Activated CD8-positive, alpha-beta memory T cell treated with anti-CD3 and anti-CD28 coated beads, Interleukin-2, amount 10 ng/mL, durations not matched to agents 7 days and 5 days (primary cell): ENCODE results near the gene NCOA7. TPM values are rescaled to one million over a fixed set of nuclear protein-coding genes. Genes with fewer than 3 reads are reported as not detected.
A peak's percentile ranks its signal among the peaks of the same experiment; 100 is the strongest.

Experiments
- ATAC-seq: fragments of 150-1000 bp; cut with Tn5 transposase; one replicate; pipeline ENCODE4 v1.10.0; 2021; ENCODE audit warnings: moderate library complexity
- CTCF ChIA-PET: fragments of 350-600 bp; sonication (Branson Sonifier 250); formaldehyde crosslinking; loops from one replicate; lab custom pipeline; 2021; ENCODE audit warnings: antibody characterized with exemption; lab: Charles Lee
- DNase-seq: peaks from one replicate; pipeline ENCODE4 v3.0.0-alpha.2; 2020
- H3K27ac Mint-ChIP-seq: one replicate; pipeline ENCODE4 v1.8.0; 2021; ENCODE audit warnings: mild to moderate bottlenecking, mixed read lengths
- H3K27me3 Mint-ChIP-seq: one replicate; pipeline ENCODE4 v1.8.0; 2021; ENCODE audit warnings: mixed read lengths
- H3K36me3 Mint-ChIP-seq: one replicate; pipeline ENCODE4 v1.8.0; 2021; ENCODE audit warnings: mild to moderate bottlenecking, mixed read lengths
- H3K4me1 Mint-ChIP-seq: one replicate; pipeline ENCODE4 v1.8.0; 2021; ENCODE audit warnings: mixed read lengths
- H3K4me3 Mint-ChIP-seq: one replicate; pipeline ENCODE4 v1.8.0; 2021; ENCODE audit warnings: mild to moderate bottlenecking, moderate library complexity, mixed read lengths
- H3K9me3 Mint-ChIP-seq: one replicate; pipeline ENCODE4 v1.8.0; 2022; ENCODE audit warnings: low read depth, mixed read lengths
- total RNA-seq, 2 experiments: library from RNA; stranded (reverse); gene quantifications; one replicate each; pipeline ENCODE4 v1.2.3, GENCODE V29; 2021

Gene NCOA7
- total RNA-seq, 2 experiments from 2014 or later, result 45.3 to 46.9 TPM

DNA sequence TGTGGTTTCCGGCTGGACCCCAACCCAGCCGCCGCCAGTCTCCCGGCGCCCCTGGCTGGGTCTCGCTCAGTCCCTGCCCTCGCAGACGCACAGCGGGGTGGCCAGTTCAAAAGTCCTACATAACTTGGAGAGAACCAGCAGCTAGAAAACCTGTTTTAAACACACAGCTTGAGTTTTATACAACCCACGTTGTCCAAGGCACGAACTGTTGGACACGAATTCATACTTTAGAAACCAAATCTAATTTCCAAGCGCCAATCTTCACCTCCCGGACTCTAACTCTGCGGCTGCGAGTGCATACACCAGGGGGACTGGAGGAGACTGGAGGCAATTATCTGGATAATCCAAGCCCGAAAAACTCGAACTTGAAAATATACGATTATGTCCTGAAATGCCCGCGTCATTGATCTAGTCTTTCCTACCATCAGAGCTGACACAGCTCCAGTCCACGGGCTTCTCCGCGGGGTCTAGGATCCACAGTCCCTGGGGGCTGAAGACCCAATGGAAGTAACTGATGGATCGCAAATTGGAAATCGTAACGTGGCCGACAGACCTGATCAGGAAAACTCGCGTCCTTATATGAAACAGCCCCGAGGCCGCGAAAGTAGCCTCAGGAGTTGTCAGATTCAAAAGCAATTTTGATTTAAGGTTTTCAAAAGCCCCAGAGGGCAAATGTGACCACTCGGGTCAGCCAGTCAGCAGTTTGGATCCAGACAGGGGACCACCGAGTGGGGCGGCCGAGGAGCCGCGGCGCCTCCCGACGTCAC is 42.2 kb upstream of the NCOA7 start:
- Mint-ChIP-seq H3K36me3 (peaks cover 4% of the 10 kb centered on the region), H3K27me3 (peaks cover 81% of the 10 kb centered on the region), H3K9me3 (no peaks in the 10 kb centered on the region), H3K4me1 (peaks cover 40% of the 10 kb centered on the region), H3K27ac (no peak overlapping the region), H3K4me3 (peak overlapping the region; percentile 78)
- ATAC-seq (peak; percentile 1), DNase-seq (no peak)
- CTCF ChIA-PET, result interaction anchor here (0.9 to 1.5 kb wide), 3 partner anchors 208 to 447 kb away, joined by 3 to 4 read pairs (median 3); no protein-coding TSS in a partner anchor

DNA sequence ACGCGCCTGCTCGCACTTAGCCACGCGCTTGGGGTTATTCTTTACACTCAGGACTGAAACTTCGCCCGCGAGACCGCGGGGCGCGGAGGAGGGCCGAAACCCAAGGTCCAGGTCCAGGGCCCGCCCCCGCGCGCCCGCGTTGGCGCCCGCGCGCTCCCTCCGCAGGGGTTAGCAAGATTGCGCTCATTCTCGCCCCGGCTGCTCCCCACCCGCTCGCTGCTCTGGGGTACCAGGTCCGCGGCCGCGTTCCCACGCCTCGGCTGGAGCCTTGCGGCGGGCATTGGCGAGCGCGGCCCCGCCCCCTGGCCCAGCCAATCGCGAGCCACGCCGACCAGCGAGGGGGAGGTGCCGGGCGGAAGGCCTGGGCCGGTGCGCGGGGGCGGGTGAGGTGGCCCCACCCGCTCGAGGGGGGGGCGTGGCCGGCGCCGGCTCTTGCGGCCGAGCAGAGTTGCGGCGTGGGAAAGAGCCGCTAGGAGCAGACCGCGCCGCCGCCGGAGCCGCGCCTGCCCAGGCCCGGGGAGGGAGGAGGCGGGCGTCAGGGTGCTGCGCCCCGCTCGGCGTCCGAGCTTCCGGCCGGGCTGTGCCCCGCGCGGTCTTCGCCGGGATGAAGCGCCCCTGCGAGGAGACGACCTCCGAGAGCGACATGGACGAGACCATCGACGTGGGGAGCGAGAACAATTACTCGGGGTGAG is 41.4 kb upstream of the NCOA7 start, which contains the start of gene HEY2:
Gene HEY2, plus strand, starts transcription at position 460 of the 692 bp plus-strand sequence. Its CDS starts 145 bp downstream, at position 605.
- ATAC-seq (peak; percentile 88), DNase-seq (peak; percentile 88)
- CTCF ChIA-PET, result interaction anchor here (1.5 to 12.4 kb wide), 2 partner anchors 225 to 436 kb away, joined by 3 to 130 read pairs; no protein-coding TSS in a partner anchor
- H3K27me3 Mint-ChIP-seq, result peaks cover 83% of the 10 kb centered on the region
- H3K4me3 Mint-ChIP-seq, result peak within 1 kb of the TSS; percentile 78
- H3K9me3 Mint-ChIP-seq, result no peaks in the 10 kb centered on the region
- no peak within 1 kb of the TSS for H3K27ac Mint-ChIP-seq
- peaks cover 4% of the 10 kb centered on the region for H3K36me3 Mint-ChIP-seq
- peaks cover 40% of the 10 kb centered on the region for H3K4me1 Mint-ChIP-seq

DNA sequence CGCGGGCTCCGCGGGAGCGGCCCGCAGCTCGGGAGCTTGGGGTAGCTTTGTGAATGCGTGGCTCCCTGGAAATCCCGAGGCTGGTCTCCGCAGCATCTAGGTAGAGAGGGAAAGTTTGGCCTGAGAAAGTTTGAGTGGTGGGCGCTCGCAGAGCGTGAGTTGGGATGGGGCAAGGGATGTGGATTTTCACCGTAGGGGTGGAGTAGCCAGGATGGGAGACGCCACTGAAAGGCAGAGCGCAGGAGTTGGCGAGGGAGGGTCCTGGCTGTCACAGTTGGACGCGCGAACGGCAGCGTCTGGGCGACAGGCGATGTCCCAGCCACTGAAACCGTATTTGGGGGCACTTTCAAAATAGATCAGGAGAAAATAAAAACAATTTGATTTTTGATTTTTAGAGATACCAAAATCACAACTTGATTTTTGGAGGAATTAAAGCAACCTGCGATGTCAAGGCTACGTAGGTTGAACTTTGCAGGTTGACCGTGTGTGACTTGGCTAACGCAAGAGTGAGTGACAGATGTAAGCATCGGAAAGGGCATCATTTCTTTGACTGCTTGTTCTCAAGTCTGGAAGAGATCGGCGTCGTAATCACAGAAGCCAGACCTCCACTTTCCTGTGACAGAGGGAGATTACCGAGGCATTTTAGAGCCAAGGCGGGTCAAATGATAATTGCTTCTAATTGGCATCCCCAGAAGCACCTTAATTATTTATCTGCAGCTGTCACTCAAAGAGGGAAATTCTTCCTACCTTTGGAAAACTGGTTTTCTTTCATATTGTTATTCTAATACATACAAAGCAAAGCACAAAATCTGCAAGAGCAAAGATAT is 40.7 kb upstream of the NCOA7 start:
- peaks cover 85% of the 10 kb centered on the region for H3K27me3 Mint-ChIP-seq
- DNase-seq, result no peak
- H3K4me1 Mint-ChIP-seq, result peaks cover 37% of the 10 kb centered on the region
- H3K9me3 Mint-ChIP-seq, result no peaks in the 10 kb centered on the region
- ATAC-seq, result no peak
- peaks cover 4% of the 10 kb centered on the region for H3K36me3 Mint-ChIP-seq
- CTCF ChIA-PET, result interaction anchor here (12.4 kb wide), 1 partner anchor 437 kb away, joined by 130 read pairs; no protein-coding TSS in a partner anchor
- peak overlapping the region; percentile 76 for H3K4me3 Mint-ChIP-seq
- no peak overlapping the region for H3K27ac Mint-ChIP-seq

DNA sequence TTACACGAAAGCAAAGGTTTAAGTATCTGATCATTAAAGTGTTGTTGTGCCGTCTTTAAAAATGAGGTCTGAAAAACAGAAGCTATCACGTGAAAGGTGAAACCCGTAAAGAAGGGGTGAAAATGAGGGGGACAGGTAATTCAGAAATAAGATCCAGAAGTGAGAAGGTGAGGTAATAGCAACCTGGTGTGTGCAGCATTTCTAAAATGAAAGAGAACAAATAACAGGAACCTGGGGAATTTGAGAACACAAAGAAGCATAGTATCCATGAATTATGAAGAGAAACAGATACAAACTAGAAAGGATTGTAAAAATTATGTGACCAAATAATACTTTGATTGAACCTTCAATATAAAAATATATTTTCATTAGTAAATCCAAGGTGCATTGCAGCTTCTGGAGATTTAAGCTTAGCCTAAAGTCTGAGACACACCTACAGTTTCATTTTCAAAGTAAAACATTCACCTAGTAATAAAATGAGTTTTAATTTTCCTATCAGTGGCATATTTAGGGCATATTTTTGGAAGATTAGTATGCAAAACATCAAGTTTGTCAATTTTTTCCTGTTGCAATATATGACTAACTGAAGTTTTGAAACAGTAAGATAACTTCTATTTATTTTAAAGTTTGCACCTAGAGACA is 39.9 kb upstream of the NCOA7 start:
- peaks cover 85% of the 10 kb centered on the region for H3K27me3 Mint-ChIP-seq
- peaks cover 4% of the 10 kb centered on the region for H3K36me3 Mint-ChIP-seq
- H3K9me3 Mint-ChIP-seq, result no peaks in the 10 kb centered on the region
- ATAC-seq, result no peak
- H3K4me3 Mint-ChIP-seq, result peak overlapping the region; percentile 36
- CTCF ChIA-PET, result interaction anchor here (1.3 to 12.4 kb wide), 3 partner anchors 10 to 438 kb away, joined by 3 to 130 read pairs (median 4); partner anchors contain the start of gene HINT3
- peaks cover 37% of the 10 kb centered on the region for H3K4me1 Mint-ChIP-seq
- DNase-seq, result no peak
- no peak overlapping the region for H3K27ac Mint-ChIP-seq

DNA sequence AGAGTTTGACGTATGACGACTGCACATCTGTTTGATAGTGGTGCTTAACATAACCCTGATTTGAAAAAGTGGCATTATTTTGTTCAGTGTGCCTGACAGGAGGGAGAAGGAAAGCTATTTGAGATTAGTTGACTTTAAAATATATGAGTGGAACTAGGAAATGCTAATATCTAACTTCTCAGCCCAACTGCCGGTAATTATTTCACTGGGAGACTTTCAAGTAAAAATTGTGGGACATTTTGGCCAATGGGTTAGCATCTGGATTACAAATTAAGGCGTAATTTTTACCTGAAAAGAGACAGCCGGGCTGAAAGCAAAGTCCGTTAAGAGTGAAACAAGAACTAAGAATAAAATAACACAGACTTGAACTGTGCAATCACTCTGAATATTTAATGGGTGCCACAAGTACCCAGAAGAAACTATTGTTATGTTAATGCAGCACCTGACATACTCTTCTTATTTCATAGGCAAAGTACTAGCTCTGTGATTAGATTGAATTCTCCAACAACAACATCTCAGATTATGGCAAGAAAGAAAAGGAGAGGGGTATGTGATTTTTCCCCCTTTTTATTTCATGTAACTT is 39.3 kb upstream of the NCOA7 start:
- CTCF ChIA-PET, result interaction anchor here (1.1 to 12.4 kb wide), 4 partner anchors 10 to 438 kb away, joined by 3 to 130 read pairs (median 4); partner anchors contain the start of gene HINT3
- Mint-ChIP-seq H3K27ac (no peak overlapping the region), H3K4me3 (no peak overlapping the region), H3K4me1 (peaks cover 33% of the 10 kb centered on the region), H3K9me3 (no peaks in the 10 kb centered on the region), H3K36me3 (peaks cover 4% of the 10 kb centered on the region), H3K27me3 (peaks cover 82% of the 10 kb centered on the region)
- ATAC-seq (no peak), DNase-seq (no peak)

DNA sequence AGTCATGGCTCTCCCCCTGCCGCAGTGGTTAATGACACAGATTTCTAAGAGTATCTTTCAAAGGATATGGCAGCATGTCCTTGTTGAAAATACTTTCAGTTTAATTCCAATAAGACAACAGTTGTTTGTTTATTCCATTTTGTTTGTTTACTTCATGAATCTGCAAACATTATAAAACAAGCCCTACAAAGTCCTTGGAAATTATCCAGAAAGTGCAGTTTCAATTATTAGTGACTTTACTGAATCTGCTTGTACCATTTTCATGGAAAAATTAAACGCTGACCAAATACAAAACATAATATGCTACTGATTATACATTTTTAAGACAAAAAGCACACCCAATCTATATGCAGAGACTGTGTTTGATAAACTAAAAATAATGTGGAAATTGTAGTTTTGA is 38.0 kb upstream of the NCOA7 start:
- ATAC-seq, result no peak
- H3K4me1 Mint-ChIP-seq, result peaks cover 26% of the 10 kb centered on the region

DNA sequence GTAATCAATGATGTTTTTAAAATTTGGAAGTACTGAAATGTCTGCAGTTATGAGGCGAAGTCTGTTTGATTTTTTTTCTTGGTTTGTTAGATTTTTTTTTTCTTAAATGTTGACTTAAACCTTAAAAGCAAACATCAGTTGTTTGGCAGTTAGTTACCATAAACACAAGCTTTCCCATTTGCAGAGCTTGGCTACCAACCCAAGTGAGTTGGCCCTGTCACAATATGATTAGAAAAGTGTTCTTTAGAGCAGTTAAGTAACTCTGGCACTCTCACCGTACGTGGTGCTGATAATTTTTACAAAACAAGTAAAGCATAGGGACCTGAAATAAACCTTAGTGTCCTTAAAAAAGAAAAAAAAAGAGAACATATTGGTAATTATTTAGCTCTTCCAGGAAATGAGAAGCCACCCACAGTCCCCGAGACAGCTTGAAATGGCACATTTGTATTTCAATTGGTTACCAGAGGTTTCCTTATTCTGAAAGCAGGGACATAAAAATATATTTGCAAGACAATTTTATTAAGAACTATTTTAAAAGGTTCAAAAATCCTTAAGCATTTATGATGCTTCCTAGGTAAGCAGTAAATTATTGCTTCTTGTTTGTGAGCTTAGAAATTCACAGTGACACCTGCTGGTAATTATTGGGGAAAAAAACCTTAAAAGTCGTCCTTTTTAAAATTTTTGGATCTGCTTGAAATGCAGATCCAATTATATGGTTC is 37.4 kb upstream of the NCOA7 start:
- CTCF ChIA-PET, result interaction anchor here (0.8 to 12.4 kb wide), 11 partner anchors 9 to 587 kb away, joined by 3 to 130 read pairs (median 5); partner anchors contain the start of genes HDDC2 and NCOA7
- Mint-ChIP-seq H3K36me3 (no peaks in the 10 kb centered on the region), H3K27ac (no peak overlapping the region), H3K4me3 (no peak overlapping the region), H3K4me1 (peaks cover 21% of the 10 kb centered on the region), H3K27me3 (peaks cover 67% of the 10 kb centered on the region), H3K9me3 (no peaks in the 10 kb centered on the region)
- no peak for DNase-seq
- no peak for ATAC-seq

More for the DNA sequence above, 38.0 kb upstream of the NCOA7 start:
- CTCF ChIA-PET, result interaction anchor here (0.6 to 12.4 kb wide), 9 partner anchors 8 to 587 kb away, joined by 3 to 130 read pairs (median 4); partner anchors contain the start of gene HDDC2
- no peaks in the 10 kb centered on the region for H3K9me3 Mint-ChIP-seq
- H3K36me3 Mint-ChIP-seq, result no peaks in the 10 kb centered on the region
- no peak for DNase-seq
- no peak overlapping the region for H3K4me3 Mint-ChIP-seq
- H3K27me3 Mint-ChIP-seq, result peaks cover 73% of the 10 kb centered on the region
- H3K27ac Mint-ChIP-seq, result no peak overlapping the region

DNA sequence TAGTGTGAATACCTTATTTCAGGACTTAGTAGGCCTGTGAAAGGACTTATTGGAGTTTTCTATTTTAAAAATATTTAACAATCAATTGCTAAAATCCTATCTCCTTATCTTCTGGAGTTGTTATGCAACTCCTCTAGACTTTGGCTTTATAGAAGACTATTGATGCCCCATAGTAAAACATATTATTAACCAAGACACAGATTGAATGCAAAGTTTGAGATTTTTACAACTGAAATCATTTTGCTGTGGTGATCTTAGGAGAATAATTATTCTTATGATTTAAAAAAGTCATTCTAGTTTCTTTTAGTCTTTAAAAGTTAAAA is 36.9 kb upstream of the NCOA7 start:
- Mint-ChIP-seq H3K4me3 (no peak overlapping the region), H3K4me1 (peaks cover 17% of the 10 kb centered on the region), H3K27ac (no peak overlapping the region), H3K36me3 (no peaks in the 10 kb centered on the region), H3K27me3 (peaks cover 63% of the 10 kb centered on the region), H3K9me3 (no peaks in the 10 kb centered on the region)
- DNase-seq (no peak), ATAC-seq (no peak)
- CTCF ChIA-PET, result interaction anchor here (0.8 to 12.4 kb wide), 11 partner anchors 9 to 588 kb away, joined by 3 to 130 read pairs (median 5); partner anchors contain the start of genes HDDC2 and NCOA7

DNA sequence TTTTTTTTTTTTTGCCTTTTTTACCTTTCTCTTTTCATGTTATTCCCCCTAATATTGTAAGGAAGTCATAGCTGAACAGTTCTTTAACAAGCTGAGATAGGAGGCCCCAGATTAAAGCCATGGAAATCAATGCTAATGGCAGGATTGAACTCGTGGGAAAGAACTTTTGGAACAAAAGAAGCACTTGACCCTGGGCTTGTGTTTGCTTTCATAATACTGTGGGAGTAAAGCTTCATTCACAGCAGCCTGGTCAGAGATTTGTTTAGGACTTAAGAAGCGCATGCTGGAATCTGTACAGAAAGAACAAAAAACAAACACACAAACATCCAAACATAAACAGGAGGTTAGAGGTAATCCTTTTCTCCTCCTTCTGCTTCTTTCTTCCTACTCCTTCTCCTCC is 36.2 kb upstream of the NCOA7 start:
- Mint-ChIP-seq H3K4me3 (no peak overlapping the region), H3K27me3 (peaks cover 69% of the 10 kb centered on the region), H3K27ac (no peak overlapping the region), H3K9me3 (no peaks in the 10 kb centered on the region), H3K4me1 (peaks cover 17% of the 10 kb centered on the region), H3K36me3 (no peaks in the 10 kb centered on the region)
- DNase-seq (no peak), ATAC-seq (no peak)
- CTCF ChIA-PET, result interaction anchor here (0.6 to 12.4 kb wide), 5 partner anchors 8 to 601 kb away, joined by 3 to 130 read pairs (median 3); partner anchors contain the start of gene TPD52L1

DNA sequence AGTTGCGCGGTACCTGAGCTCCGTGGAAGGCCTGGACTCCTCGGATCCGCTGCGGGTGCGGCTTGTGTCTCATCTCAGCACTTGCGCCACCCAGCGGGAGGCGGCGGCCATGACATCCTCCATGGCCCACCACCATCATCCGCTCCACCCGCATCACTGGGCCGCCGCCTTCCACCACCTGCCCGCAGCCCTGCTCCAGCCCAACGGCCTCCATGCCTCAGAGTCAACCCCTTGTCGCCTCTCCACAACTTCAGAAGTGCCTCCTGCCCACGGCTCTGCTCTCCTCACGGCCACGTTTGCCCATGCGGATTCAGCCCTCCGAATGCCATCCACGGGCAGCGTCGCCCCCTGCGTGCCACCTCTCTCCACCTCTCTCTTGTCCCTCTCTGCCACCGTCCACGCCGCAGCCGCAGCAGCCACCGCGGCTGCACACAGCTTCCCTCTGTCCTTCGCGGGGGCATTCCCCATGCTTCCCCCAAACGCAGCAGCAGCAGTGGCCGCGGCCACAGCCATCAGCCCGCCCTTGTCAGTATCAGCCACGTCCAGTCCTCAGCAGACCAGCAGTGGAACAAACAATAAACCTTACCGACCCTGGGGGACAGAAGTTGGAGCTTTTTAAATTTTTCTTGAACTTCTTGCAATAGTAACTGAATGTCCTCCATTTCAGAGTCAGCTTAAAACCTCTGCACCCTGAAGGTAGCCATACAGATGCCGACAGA is 31.4 kb upstream of the NCOA7 start:
- Mint-ChIP-seq H3K4me1 (no peaks in the 10 kb centered on the region), H3K4me3 (no peak overlapping the region), H3K36me3 (no peaks in the 10 kb centered on the region), H3K27me3 (peaks cover 53% of the 10 kb centered on the region), H3K9me3 (no peaks in the 10 kb centered on the region), H3K27ac (no peak overlapping the region)
- CTCF ChIA-PET, result interaction anchor here (1.2 to 12.4 kb wide), 2 partner anchors 8 to 446 kb away, joined by 3 to 130 read pairs; no protein-coding TSS in a partner anchor
- ATAC-seq, result no peak
- no peak for DNase-seq

DNA sequence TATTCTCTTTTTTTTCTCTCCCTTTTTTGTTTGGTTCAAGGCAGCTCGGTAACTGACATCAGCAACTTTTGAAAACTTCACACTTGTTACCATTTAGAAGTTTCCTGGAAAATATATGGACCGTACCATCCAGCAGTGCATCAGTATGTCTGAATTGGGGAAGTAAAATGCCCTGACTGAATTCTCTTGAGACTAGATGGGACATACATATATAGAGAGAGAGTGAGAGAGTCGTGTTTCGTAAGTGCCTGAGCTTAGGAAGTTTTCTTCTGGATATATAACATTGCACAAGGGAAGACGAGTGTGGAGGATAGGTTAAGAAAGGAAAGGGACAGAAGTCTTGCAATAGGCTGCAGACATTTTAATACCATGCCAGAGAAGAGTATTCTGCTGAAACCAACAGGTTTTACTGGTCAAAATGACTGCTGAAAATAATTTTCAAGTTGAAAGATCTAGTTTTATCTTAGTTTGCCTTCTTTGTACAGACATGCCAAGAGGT is 30.8 kb upstream of the NCOA7 start:
- Mint-ChIP-seq H3K4me1 (no peaks in the 10 kb centered on the region), H3K27me3 (peaks cover 51% of the 10 kb centered on the region), H3K4me3 (no peak overlapping the region), H3K36me3 (no peaks in the 10 kb centered on the region), H3K9me3 (no peaks in the 10 kb centered on the region), H3K27ac (no peak overlapping the region)
- ATAC-seq, result no peak
- CTCF ChIA-PET, result interaction anchor here (0.6 to 12.4 kb wide), 2 partner anchors 447 to 526 kb away, joined by 3 to 130 read pairs; no protein-coding TSS in a partner anchor
- DNase-seq, result no peak
